DND-41 (cell line): ENCODE results near the gene EXOC3.
A peak's percentile ranks its signal among the peaks of the same experiment; 100 is the strongest.
"Not testable (repeated sequence)": the region's sequence is repeated elsewhere in the genome, so short reads cannot be mapped to it uniquely, and the experiment has no call there.

Experiments
- ATAC-seq: fragments of 200-7000 bp; cut with Tn5 transposase; 3 replicates; pipeline ENCODE4 v1.9.1; 2021; ENCODE audit warnings: low read depth; ENCODE audit not compliant: insufficient read depth
- DNase-seq: peaks from one replicate; pipeline ENCODE4 v3.0.0-alpha.2; 2020
- H2AFZ ChIP-seq: 2 replicates; pipeline ENCODE4 v1.6.0; 2012; ENCODE audit warnings: low read depth, low read length
- H3K27ac ChIP-seq: 2 replicates; pipeline ENCODE4 v1.5.1; 2012; ENCODE audit warnings: low read length, inconsistent platforms
- H3K27me3 ChIP-seq: fragments of 200-600 bp; sonication (generic); 2 replicates; pipeline ENCODE4 v1.6.0; 2012; ENCODE audit warnings: low read length, mild to moderate bottlenecking, inconsistent platforms; ENCODE audit not compliant: insufficient read depth, poor library complexity
- H3K36me3 ChIP-seq: 2 replicates; pipeline ENCODE4 v1.5.1; 2012; ENCODE audit warnings: low read length, inconsistent platforms; ENCODE audit not compliant: insufficient read depth
- H3K4me1 ChIP-seq: 2 replicates; pipeline ENCODE4 v1.5.1; 2012; ENCODE audit warnings: mild to moderate bottlenecking, low read length; ENCODE audit not compliant: insufficient read depth
- H3K4me2 ChIP-seq: 2 replicates; pipeline ENCODE4 v1.6.0; 2012; ENCODE audit warnings: mild to moderate bottlenecking, moderate library complexity, low read length, inconsistent platforms; ENCODE audit not compliant: insufficient read depth
- H3K4me3 ChIP-seq, 2 experiments: fragments of 200-600 bp in 1 of 2; shearing (Covaris generic) in 1 of 2; 2 replicates each; pipeline ENCODE4 v1.5.1; 2012 to 2016; ENCODE audit warnings: inconsistent platforms in 2 of 2, low read length in 2 of 2, mild to moderate bottlenecking in 2 of 2, low read depth in 1 of 2, moderate library complexity in 1 of 2
- H3K79me2 ChIP-seq: 2 replicates; pipeline ENCODE4 v1.6.0; 2012; ENCODE audit warnings: low read length, inconsistent platforms; ENCODE audit not compliant: insufficient read depth
- H3K9ac ChIP-seq: 2 replicates; pipeline ENCODE4 v1.6.0; 2012; ENCODE audit warnings: low read depth, mild to moderate bottlenecking, inconsistent platforms, low read length, moderate library complexity
- H3K9me3 ChIP-seq: 2 replicates; pipeline ENCODE4 v1.5.1; 2012; ENCODE audit warnings: low read length, moderate library complexity, mild to moderate bottlenecking, inconsistent platforms; ENCODE audit not compliant: insufficient read depth, severe bottlenecking
- H4K20me1 ChIP-seq: 2 replicates; pipeline ENCODE4 v1.6.0; 2012; ENCODE audit warnings: low read length; ENCODE audit not compliant: insufficient read depth
- EZH2 ChIP-seq: IDR thresholded peaks from 3 replicates; pipeline ENCODE4 v1.6.1; 2012; ENCODE audit warnings: borderline replicate concordance, low read depth, mild to moderate bottlenecking, moderate library complexity, low read length, inconsistent platforms; ENCODE audit not compliant: severe bottlenecking
- TF ChIP-seq, protein P1 (sequence below): IDR thresholded peaks from 2 replicates; pipeline ENCODE4 v1.5.1; 2012; ENCODE audit warnings: borderline replicate concordance, low read length, moderate library complexity, mild to moderate bottlenecking; ENCODE audit not compliant: poor library complexity, severe bottlenecking; ENCODE audit errors: extremely low read depth

Gene EXOC3

DNA sequence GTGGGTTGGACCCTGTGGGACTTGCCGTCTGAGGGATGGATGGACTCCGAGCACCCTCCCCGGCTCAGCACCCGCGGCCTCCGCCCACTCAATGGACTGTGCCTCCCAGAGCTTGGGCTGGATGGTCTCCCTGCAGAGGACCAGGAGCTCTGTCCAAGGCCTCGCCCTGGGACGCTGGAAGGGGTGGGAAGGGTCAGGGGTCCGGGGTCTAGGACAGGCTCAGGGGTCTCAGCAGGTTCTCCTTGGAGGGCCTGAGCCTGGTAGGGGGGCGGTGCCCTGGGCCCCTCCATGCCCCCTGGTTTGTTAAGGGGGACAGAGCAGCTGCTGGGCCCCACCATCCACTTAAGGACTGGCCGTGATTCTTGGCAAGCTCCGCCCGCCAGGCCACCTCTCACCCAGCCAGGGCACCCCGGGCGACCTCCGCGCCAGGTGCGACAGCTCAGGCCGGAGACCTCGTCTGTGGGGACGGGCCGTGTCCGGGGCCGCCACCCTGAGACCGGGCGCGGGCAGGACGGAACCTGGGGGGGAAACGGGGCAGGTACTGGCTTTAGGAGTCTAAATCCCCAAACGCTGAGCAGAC is 29.2 kb downstream of the EXOC3 start:
- Histone ChIP-seq H2AFZ (peak overlapping the region; percentile 94), H3K4me3 (peak overlapping the region; percentile 73 to 84), H3K27ac (peak overlapping the region; percentile 94), H3K4me2 (peak overlapping the region; percentile 89), H3K36me3 (peaks cover 22% of the 10 kb centered on the region), H3K9me3 (no peaks in the 10 kb centered on the region), H4K20me1 (peaks cover 26% of the 10 kb centered on the region), H3K9ac (peak overlapping the region; percentile 100), H3K4me1 (peaks cover 34% of the 10 kb centered on the region), H3K79me2 (peaks cover 35% of the 10 kb centered on the region), H3K27me3 (no peaks in the 10 kb centered on the region)
- DNase-seq (peak; percentile 20), ATAC-seq (peak; percentile 18)
- TF ChIP-seq, protein P1, sequence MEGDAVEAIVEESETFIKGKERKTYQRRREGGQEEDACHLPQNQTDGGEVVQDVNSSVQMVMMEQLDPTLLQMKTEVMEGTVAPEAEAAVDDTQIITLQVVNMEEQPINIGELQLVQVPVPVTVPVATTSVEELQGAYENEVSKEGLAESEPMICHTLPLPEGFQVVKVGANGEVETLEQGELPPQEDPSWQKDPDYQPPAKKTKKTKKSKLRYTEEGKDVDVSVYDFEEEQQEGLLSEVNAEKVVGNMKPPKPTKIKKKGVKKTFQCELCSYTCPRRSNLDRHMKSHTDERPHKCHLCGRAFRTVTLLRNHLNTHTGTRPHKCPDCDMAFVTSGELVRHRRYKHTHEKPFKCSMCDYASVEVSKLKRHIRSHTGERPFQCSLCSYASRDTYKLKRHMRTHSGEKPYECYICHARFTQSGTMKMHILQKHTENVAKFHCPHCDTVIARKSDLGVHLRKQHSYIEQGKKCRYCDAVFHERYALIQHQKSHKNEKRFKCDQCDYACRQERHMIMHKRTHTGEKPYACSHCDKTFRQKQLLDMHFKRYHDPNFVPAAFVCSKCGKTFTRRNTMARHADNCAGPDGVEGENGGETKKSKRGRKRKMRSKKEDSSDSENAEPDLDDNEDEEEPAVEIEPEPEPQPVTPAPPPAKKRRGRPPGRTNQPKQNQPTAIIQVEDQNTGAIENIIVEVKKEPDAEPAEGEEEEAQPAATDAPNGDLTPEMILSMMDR = no peak
- no peak for TF ChIP-seq EZH2

DNA sequence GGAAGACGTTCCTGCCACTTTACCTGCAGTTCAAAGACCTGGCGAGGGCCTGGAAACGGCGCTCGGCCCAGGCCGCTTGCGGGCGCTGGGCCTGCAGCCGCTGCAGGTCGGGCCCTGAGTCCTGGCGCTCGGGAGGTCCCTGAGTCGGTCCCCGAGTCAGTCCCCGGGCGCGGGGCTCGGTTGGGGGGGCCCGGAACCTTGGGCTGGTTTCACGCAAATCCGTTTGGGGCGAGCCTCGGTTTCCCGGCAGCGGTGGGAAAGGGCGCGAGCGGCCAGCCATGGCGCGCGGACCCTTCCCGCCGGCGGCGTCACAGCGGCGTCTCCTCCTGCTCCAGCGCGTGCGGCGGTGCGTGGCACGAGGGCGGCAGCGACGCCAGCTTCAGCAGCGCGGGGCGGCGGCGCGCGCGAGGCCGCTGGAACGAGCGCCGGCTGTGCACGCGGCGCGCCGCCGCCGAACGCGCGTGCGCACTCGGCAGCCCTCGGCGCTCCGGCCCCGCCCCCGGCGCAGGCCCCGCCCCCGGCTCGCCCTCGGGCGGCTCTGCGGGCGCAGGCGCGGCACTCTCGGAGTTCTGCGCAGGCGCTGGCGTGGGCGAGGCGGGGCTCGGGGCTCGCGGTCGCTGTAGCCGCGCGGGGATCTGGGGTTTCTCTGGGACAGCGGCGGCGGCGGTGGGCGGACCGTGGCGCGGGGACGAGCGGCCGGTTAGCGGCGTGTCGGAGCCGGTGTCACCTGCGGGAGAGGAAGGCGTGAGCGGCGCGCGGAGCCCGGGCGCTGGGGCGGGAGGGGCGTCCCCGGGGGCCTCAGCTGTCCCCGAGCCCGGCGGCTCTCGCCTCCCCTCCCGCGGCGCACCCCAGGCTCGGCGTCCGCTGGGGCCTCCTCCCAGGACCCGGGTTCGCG is 29.9 kb downstream of the EXOC3 start:
- peaks cover 34% of the 10 kb centered on the region for H3K4me1 ChIP-seq
- peak overlapping the region; percentile 97 for H3K4me2 ChIP-seq
- H3K27me3 ChIP-seq = no peaks in the 10 kb centered on the region
- H3K79me2 ChIP-seq = peaks cover 35% of the 10 kb centered on the region
- peak; percentile 72 for ATAC-seq
- H4K20me1 ChIP-seq = peaks cover 34% of the 10 kb centered on the region
- DNase-seq = peak; percentile 88
- H3K27ac ChIP-seq = peak overlapping the region; percentile 94
- peak overlapping the region; percentile 94 for H2AFZ ChIP-seq
- H3K4me3 ChIP-seq = peak overlapping the region; percentile 73 to 84
- TF ChIP-seq, protein P1 = no peak
- TF ChIP-seq EZH2 = no peak
- H3K9ac ChIP-seq = peak overlapping the region; percentile 100
- peaks cover 22% of the 10 kb centered on the region for H3K36me3 ChIP-seq
- H3K9me3 ChIP-seq = no peaks in the 10 kb centered on the region

DNA sequence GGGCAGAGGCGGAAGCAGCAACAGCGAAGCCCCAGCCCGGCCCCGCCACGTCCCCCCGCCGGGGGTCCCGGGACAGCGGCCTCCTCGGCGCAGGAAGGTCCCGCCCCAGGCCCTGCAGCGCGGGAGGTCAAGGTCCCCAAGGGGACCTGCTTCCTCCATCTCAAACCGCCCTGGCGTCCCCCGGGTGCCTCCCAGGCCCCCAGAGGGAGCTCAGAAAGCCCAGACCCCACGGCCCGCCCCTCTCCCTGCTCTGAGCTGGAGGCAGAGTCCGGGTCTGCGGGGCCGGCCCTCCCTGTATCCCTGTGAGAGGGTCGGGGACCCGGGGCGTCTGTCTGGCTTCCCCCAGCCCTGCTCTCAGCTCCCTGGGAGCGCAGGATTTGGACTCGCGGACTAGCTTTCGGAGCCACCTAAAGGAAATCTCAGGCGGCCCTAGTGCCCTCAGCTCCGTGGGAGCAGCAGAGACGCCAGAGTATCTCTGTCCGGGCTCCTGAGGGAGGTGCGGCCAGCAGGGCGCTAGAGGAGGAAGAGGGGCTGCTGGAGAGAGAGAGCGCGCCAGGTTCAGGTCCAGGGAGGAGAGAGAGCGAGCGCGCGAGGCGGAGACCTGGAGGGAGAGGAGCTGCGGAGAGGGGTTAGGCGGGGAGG is 30.7 kb downstream of the EXOC3 start:
- Histone ChIP-seq H3K9ac (peak overlapping the region; percentile 95), H3K79me2 (peaks cover 35% of the 10 kb centered on the region), H3K27me3 (no peaks in the 10 kb centered on the region), H4K20me1 (peaks cover 34% of the 10 kb centered on the region), H3K4me1 (peaks cover 34% of the 10 kb centered on the region), H2AFZ (peak overlapping the region; percentile 68), H3K36me3 (peaks cover 22% of the 10 kb centered on the region), H3K4me2 (peak overlapping the region; percentile 97), H3K4me3 (peak overlapping the region; percentile 73 to 75), H3K9me3 (no peaks in the 10 kb centered on the region), H3K27ac (peak overlapping the region; percentile 54)
- TF ChIP-seq, protein P1 = no peak
- no peak for TF ChIP-seq EZH2
- DNase-seq (peak; percentile 47), ATAC-seq (peak; percentile 34)

DNA sequence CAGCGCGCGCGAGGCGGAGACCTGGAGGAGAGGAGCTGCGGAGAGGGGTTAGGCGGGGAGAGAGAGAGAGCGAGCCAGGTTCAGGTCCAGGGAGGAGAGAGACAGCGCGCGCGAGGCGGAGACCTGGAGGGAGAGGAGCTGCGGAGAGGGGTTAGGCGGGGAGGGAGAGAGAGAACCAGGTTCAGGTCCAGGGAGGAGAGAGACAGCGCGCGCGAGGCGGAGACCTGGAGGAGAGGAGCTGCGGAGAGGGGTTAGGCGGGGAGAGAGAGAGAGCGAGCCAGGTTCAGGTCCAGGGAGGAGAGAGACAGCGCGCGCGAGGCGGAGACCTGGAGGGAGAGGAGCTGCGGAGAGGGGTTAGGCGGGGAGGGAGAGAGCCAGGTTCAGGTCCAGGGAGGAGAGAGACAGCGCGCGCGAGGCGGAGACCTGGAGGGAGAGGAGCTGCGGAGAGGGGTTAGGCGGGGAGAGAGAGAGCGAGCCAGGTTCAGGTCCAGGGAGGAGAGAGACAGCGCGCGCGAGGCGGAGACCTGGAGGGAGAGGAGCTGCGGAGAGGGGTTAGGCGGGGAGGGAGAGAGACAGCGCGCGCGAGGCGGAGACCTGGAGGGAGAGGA is 31.4 kb downstream of the EXOC3 start:
- H3K4me2 ChIP-seq = peak overlapping the region; percentile 97
- peaks cover 19% of the 10 kb centered on the region for H3K36me3 ChIP-seq
- not testable (repeated sequence) for H3K27me3 ChIP-seq, H2AFZ ChIP-seq, H3K9me3 ChIP-seq, DNase-seq, ATAC-seq, H3K27ac ChIP-seq
- H3K79me2 ChIP-seq = peaks cover 35% of the 10 kb centered on the region
- peaks cover 34% of the 10 kb centered on the region for H3K4me1 ChIP-seq
- peaks cover 34% of the 10 kb centered on the region for H4K20me1 ChIP-seq
- H3K9ac ChIP-seq = peak overlapping the region; percentile 95; the same call in 1 of the 2 replicates
- peak overlapping the region; percentile 73 to 75; a peak in 3 of 4 replicates for H3K4me3 ChIP-seq
